NCI-H345 treated with DMSO at 0.1 percent for 48 hours (cell line): ENCODE data around the gene NOS1AP.
"Not testable (repeated sequence)": the region's sequence is repeated elsewhere in the genome, so short reads cannot be mapped to it uniquely, and the experiment has no call there.

ENCODE experiments used
- DNase-seq: peaks from one replicate; lab custom pipeline; 2025; ENCODE audit not compliant: unreplicated experiment; lab: John Stamatoyannopoulos, UW

Gene NOS1AP

DNA sequence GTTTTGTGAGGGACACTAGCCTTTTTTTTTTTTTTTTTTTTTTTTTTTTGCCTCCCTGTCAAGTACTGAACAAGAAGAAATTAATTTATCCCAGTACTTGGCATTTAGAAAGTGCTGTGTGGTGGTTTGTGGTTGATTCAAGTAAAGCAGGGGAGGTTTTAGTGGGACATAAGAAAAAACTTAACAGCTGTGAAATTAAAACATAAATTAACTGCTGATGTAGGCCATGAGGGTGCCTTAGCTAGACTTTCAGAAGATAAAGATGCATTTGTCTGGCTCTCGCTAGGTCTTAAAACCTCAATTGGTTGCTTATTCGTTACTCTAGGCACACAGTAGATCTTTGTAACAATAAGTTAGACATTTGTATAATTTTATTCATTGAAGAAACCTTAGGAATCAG, 254.9 kb downstream of the NOS1AP start:
- DNase-seq = no peak

DNA sequence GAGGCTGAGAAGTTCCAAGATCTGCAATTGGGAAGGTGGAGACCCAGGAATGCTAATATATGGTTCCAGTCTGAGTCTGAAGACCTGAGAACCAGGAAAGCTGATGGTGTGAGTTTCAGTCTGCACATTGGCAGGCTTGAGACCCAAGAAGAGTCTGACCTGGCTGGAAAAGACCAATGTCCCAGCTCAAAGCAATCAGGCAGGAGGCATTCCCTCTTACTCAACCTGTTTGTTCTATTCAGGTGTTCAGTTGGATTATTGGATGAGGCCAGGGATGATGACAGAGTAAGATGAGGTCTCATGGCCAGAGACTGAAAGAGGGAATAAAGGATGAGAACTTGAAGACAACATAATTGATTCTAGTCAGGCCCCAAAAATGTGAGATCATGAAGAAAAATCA, 257.1 kb downstream of the NOS1AP start:
- DNase-seq = no peak

DNA sequence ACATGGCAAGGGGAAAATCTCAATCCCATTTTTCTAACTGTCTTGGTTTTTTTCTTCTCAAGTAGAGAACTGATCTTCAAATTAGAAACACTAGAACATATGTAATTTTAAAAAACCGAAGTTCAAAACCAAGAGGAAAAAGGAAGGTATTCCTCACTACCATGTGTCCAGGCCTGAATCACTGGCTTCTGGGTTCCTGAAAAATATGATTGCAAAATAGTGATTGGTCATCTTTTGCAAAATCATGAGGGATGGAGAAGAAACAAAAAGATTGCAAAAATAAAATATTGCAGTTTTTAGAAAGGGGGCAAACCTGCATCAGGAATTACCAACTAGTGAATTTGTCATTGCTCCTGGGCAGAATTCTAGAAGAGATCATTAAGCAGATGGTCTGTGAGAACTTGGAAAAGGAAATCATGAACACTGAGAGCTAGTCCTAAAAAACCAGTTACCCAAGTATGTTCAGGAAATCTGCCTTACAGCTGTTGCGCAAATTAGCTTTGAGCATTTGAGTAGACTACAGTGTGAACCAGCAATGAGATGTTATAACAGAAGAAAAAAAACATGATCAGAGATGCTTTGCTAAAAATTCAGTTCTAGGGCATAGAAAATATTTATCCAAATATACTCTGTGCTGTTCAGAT, 257.8 kb downstream of the NOS1AP start:
- no peak for DNase-seq

DNA sequence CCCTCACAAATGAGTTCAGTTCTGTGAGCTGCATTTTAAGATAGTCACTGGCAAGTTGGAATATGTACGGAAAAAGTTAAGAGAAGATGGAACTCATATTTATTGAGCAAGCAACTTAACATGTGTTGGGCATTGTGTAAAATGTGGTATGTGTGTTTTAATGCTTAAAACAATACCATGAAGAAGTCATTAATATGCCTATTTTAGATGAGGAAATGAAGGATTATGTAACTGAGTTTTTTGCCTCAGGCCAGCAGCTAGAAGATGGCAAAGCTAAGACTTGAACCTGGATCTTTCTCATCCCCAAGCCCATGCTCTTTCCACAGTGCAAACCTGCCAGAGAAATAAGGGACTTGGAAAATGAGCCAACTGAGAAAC, 258.3 kb downstream of the NOS1AP start:
- DNase-seq = no peak

DNA sequence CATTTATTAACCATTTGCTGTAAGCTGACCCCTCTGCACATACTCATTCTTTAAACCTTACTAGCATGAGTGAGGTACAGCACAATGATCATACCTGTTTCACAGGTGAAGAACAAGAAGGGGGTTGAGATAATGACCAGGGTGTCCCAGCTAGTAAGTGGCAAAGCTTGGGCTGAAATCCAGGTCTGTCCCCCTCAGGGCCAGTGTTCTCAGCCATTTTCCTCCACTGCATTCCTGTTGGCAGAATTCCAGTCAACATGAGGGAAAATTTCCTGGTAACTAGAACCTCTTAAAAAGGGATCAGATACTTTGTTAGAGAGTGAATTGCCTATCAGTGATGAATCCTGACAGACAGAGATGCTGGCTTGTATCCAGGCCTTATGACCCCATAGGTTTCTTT, 259.0 kb downstream of the NOS1AP start:
- peak; percentile 8 for DNase-seq

- no peak for DNase-seq
Measured at GRCh38 chr1:162329826-162330225, 260.3 kb downstream of the NOS1AP start.

- DNase-seq = no peak
Measured at GRCh38 chr1:162333991-162334390, 264.5 kb downstream of the NOS1AP start.

DNA sequence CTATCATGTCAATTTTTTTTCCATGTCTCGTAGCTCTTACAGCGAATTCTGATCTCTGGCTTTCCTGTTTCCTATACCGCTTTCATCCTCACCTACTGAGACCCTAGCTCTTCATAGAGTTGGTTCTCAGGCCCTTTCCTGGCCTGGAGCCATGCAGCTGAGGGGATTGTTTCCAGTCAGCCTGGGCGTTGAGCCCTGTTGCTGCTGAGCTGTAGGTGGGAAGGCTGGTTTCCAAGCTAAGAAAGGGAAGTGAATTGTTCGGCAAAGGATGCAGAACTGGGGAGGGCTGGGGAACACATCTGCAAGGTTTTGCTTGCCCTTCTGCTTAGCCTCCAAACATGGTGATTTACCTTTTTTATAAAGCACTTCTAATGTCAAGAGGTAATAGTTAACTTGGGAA, 265.6 kb downstream of the NOS1AP start:
- DNase-seq = no peak

- no peak for DNase-seq
Measured at GRCh38 chr1:162336621-162337285, 267.3 kb downstream of the NOS1AP start.

- DNase-seq = no peak
Measured at GRCh38 chr1:162342452-162342983, 273.0 kb downstream of the NOS1AP start.

DNA sequence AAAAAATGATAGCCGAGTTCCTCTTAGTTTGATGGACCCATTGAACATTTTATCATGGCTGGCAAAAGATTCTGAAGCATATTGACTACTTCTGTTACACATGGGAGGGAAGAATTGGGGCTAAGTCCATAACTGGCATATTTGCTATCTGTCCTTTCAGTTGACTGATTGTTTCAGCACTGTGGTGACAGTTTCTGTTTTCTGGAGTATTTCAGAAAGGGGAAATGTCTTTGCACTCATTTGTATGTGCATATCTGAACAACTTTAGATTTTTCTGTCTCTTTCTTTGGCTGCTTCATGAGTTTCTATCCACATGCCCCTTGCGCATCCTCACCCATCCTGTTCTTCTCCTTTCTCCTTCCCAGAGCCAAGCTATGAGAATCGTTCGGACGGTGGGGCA, 274.0 kb downstream of the NOS1AP start:
- no peak for DNase-seq

DNA sequence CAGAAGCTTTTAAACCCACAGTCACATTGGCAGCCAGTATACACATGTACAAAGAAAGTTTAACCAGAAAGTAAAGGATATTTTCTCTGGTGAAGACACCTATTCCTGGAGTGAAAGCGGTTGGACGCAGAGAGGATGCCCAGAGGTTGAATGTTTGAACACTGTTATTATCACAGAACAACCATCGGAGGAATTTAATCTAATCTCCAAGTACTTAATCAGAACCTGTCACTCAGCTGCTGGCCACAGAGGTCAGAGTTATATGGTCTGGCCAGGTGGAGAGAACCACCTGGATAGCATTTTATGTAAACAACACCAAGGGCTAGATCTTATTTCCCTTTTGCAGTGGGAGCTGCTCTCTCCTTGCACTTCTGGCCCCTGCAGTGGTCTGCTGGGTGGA, 277.8 kb downstream of the NOS1AP start:
- no peak for DNase-seq

- no peak for DNase-seq
Measured at GRCh38 chr1:162349635-162350330, 280.3 kb downstream of the NOS1AP start.

DNA sequence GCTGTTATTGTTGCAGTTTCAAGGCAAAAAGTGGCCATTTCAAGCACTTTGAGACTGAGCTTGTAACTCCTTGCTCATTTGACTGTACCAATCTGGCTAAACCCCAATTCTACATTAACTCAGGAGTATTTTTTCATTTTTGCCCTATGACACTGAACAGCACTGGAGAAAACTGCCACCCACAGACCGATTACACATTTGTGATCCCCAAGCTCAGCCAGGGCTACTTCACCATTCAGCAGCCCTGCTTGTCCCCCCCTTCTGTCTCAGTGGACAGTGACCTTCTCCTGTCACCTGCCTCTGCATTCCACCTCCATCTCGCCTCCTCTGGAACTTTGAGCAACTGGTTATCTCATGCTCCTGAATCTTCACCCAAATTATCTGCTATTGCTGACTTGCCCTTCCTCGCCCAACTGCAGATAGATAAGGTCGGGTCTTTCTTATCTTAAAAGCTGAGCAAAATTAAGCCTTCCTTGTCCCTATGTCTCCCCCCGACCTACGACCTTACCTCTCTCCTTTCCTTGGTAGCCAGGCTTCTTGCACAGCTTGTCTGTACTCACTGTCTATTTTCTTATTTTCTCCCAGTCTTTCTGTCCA, 281.9 kb downstream of the NOS1AP start:
- no peak for DNase-seq

GRCh38 chr1:162351874-162352273, 282.4 kb downstream of the NOS1AP start:
- not testable (repeated sequence) for DNase-seq

- no peak for DNase-seq
Measured at GRCh38 chr1:162353078-162353477, 283.6 kb downstream of the NOS1AP start.

DNA sequence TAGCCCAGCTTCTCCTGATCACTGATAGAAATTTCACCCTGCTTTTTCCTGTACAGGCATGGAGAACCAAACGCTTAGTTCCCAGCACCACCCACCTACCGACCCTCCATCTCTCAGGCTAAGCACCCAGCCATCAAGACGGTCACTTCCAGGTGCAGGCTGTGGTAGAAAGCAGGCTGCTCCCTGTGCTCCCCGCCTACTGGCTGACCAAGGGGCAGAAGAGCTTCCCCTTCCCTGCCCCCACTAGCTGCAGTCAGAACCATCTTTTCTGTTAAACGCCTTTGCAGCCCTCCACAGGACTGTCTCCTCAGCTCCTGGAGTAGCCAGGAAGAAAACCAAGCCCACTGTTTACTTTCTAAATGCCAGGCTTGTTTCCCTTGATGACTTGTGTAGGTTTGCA, 284.2 kb downstream of the NOS1AP start:
- no peak for DNase-seq

DNA sequence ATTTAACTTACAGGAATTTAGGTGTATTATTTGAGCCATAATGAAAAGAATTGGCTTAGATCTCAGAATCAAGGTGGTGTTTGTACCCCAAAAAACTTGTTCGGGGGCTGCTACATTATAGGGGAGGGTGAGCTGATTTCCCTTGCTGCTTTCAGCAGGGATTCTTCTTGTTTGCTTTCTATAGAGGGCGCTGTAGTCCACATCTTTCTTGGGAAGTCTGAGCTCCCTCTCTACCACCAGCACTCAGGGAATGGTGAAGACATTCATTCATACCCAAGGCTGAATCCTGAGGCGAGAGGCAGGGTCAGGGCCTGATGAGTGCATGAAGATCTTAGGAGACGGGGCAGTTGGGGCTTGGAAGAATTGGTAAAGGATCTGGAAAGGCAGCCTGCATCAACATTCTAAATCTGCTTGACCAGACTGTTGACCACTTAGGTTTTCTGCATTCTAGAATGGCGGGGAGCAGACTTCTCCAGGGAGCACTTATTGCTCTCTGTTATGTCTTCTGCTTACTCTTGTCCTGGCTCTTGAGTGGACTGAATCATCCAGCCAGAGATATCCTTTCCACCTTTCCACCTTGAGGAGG, 288.3 kb downstream of the NOS1AP start:
- DNase-seq = no peak

DNA sequence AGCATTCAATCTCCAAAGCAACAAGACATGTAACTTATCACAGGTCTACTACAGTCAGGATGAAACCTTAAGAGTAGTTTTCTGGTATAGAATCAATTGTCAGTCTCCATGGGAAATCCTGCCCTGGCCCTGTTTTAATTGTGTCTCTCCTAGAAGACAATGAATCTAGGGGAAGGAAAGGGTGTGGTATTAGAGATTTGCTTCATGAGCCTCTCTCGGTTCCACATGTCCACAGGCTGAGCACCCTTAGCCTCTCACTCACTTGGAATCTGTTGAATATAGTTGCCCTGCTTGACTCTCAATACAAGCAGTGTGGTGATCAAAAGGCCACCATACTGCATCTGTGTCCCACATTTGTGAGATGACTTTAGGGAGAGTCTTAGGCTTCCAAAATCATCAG, 289.4 kb downstream of the NOS1AP start:
- DNase-seq = no peak

- no peak for DNase-seq
Measured at GRCh38 chr1:162359523-162360236, 290.2 kb downstream of the NOS1AP start.
